Measurements from ENCODE around the gene PDE6A.
A peak's percentile ranks its signal among the peaks of the same experiment; 100 is the strongest.

The PDE6A gene

DNA sequence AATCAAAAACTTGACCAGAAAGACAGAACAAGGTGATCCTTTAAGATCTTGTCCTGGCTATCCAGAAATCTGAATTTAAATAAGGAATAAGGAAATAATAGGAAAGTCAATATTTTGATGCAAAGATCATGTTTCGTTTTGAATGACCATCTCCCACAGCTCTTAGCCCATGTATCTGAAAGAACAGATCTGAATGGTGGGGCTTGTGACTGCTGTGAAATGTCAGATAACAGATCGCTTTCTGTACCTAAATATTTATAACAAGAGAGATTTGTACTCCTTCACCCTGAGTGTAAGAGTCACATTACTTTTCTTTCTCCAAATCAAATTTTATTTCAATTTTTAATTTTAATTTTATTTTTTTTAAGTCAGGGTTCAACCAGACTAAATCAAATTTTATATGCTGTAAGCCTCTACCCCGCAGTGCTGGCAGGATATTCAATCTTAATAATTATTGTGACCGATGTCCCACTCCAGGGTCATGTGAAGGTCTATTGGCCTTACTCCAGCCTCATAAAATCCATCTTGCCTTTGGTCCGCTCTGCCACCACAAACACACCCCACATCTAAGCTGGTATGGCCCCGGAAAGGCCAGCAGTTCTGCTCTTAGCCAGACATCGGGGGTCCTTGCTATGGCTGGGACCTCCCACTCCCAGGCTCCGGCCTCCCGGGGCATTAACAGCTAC, 9.0 kb upstream of the PDE6A start:
- no peak overlapping the region for H3K27ac ChIP-seq (ENCODE audit: low read length, poor library complexity, severe bottlenecking)
- H2AFZ ChIP-seq (ENCODE audit: low read depth, low read length), result no peak overlapping the region
- no peak overlapping the region for H3K4me2 ChIP-seq (ENCODE audit: low read length, poor library complexity, severe bottlenecking)
- no peak overlapping the region for H2BK120ac ChIP-seq (ENCODE audit: low read depth, low read length)
- no peak overlapping the region for H3K9ac ChIP-seq (ENCODE audit: low read length)
- H4K8ac ChIP-seq (ENCODE audit: low read length), result no peak overlapping the region
- no peak overlapping the region for H2BK15ac ChIP-seq (ENCODE audit: low read depth, poor library complexity, severe bottlenecking)
- H3K23ac ChIP-seq (ENCODE audit: low read length in 2 of 2), result no peak overlapping the region
- 91% methylated on average over 7 of the region's 9 CpGs for WGBS
- no peak for DNase-seq
- H3K4ac ChIP-seq (ENCODE audit: low read depth in 1 of 2, low read length in 2 of 2), result no peak overlapping the region
- H2BK12ac ChIP-seq (ENCODE audit: low read length in 2 of 2), result no peak overlapping the region
- no peak overlapping the region for H3K14ac ChIP-seq (ENCODE audit: low read length in 2 of 2)
- H3K36me3 ChIP-seq (ENCODE audit: control insufficient read depth in 1 of 2, insufficient read depth in 2 of 2, low read depth in 1 of 2, low read length in 2 of 2), result no peaks in the 10 kb centered on the region
- H4K91ac ChIP-seq (ENCODE audit: low read length), result no peak overlapping the region
- H2AK5ac ChIP-seq (ENCODE audit: low read length, severe bottlenecking), result peak overlapping the region; percentile 36
- no peak overlapping the region for H2BK5ac ChIP-seq (ENCODE audit: low read depth, low read length, poor library complexity, severe bottlenecking)
- H3K9me3 ChIP-seq (ENCODE audit: control insufficient read depth, low read length), result no peaks in the 10 kb centered on the region
- no peaks in the 10 kb centered on the region for H3K79me1 ChIP-seq (replicated peaks; ENCODE audit: low read length, poor library complexity, severe bottlenecking)
- peaks cover 12% of the 10 kb centered on the region for H3K4me1 ChIP-seq (ENCODE audit: control insufficient read depth, insufficient read depth, low read depth, low read length)
- H3K27me3 ChIP-seq (ENCODE audit: control insufficient read depth in 1 of 2, insufficient read depth in 1 of 2, low read length in 2 of 2), result peaks cover 0 to 17% of the 10 kb centered on the region in 2 experiments
- no peak overlapping the region for H3K18ac ChIP-seq (ENCODE audit: low read depth in 1 of 2, low read length in 2 of 2)
- no peak overlapping the region for H3K4me3 ChIP-seq (ENCODE audit: insufficient read depth in 1 of 2, low read depth in 1 of 2, low read length in 2 of 2)

- H3K27ac ChIP-seq (ENCODE audit: low read length, poor library complexity, severe bottlenecking), result no peak overlapping the region
- no peak overlapping the region for H2BK120ac ChIP-seq (ENCODE audit: low read depth, low read length)
- DNase-seq, result no peak
- H2BK15ac ChIP-seq (ENCODE audit: low read depth, poor library complexity, severe bottlenecking), result no peak overlapping the region
- no peaks in the 10 kb centered on the region for H3K79me1 ChIP-seq (replicated peaks; ENCODE audit: low read length, poor library complexity, severe bottlenecking)
- no peak overlapping the region for H2AK5ac ChIP-seq (ENCODE audit: low read length, severe bottlenecking)
- H3K4ac ChIP-seq (ENCODE audit: low read depth in 1 of 2, low read length in 2 of 2), result no peak overlapping the region
- H3K36me3 ChIP-seq (ENCODE audit: control insufficient read depth in 1 of 2, insufficient read depth in 2 of 2, low read depth in 1 of 2, low read length in 2 of 2), result no peaks in the 10 kb centered on the region
- H2BK12ac ChIP-seq (ENCODE audit: low read length in 2 of 2), result no peak overlapping the region
- no peak overlapping the region for H3K9ac ChIP-seq (ENCODE audit: low read length)
- H4K8ac ChIP-seq (ENCODE audit: low read length), result no peak overlapping the region
- no peak overlapping the region for H3K23ac ChIP-seq (ENCODE audit: low read length in 2 of 2)
- H2AFZ ChIP-seq (ENCODE audit: low read depth, low read length), result no peak overlapping the region
- no peak overlapping the region for H3K14ac ChIP-seq (ENCODE audit: low read length in 2 of 2)
- no peak overlapping the region for H3K18ac ChIP-seq (ENCODE audit: low read depth in 1 of 2, low read length in 2 of 2)
- peaks cover 0 to 32% of the 10 kb centered on the region in 2 experiments for H3K27me3 ChIP-seq (ENCODE audit: control insufficient read depth in 1 of 2, insufficient read depth in 1 of 2, low read length in 2 of 2)
- no peak overlapping the region for H3K4me2 ChIP-seq (ENCODE audit: low read length, poor library complexity, severe bottlenecking)
- no peak overlapping the region for H3K4me3 ChIP-seq (ENCODE audit: insufficient read depth in 1 of 2, low read depth in 1 of 2, low read length in 2 of 2)
- no peaks in the 10 kb centered on the region for H3K9me3 ChIP-seq (ENCODE audit: control insufficient read depth, low read length)
- no peak overlapping the region for H4K91ac ChIP-seq (ENCODE audit: low read length)
- no peaks in the 10 kb centered on the region for H3K4me1 ChIP-seq (ENCODE audit: control insufficient read depth, insufficient read depth, low read depth, low read length)
- WGBS, result 78% methylated on average over 6 of the region's 6 CpGs
- no peak overlapping the region for H2BK5ac ChIP-seq (ENCODE audit: low read depth, low read length, poor library complexity, severe bottlenecking)
Observed at GRCh38 chr5:149951138-149951749, 6.7 kb upstream of the PDE6A start.

DNA sequence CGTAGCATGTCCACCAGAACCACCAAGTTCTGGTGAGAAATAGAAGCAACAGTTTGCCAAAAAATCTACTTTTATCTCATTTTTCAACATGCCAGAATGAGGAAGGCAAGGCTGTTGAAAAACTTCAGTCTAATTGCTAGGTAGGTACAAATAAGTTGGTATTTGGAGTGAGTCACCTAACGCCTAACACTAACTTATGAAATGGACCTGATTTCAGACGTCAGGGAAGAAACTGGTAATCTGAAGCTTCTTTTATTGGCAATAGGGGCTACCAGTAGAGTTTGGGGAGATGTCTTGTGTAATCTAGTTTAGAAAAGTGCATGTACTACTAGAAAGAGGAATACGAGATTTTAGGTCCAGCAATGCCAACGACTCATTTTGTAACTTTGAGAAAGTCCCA, 4.4 kb upstream of the PDE6A start:
- H3K36me3 ChIP-seq (ENCODE audit: control insufficient read depth in 1 of 2, insufficient read depth in 2 of 2, low read depth in 1 of 2, low read length in 2 of 2), result no peaks in the 10 kb centered on the region
- no peak overlapping the region for H3K23ac ChIP-seq (ENCODE audit: low read length in 2 of 2)
- H2BK12ac ChIP-seq (ENCODE audit: low read length in 2 of 2), result no peak overlapping the region
- H2BK5ac ChIP-seq (ENCODE audit: low read depth, low read length, poor library complexity, severe bottlenecking), result no peak overlapping the region
- no peak overlapping the region for H3K4me2 ChIP-seq (ENCODE audit: low read length, poor library complexity, severe bottlenecking)
- H3K27me3 ChIP-seq (ENCODE audit: control insufficient read depth in 1 of 2, insufficient read depth in 1 of 2, low read length in 2 of 2), result peaks cover 0 to 39% of the 10 kb centered on the region in 2 experiments
- no peaks in the 10 kb centered on the region for H3K4me1 ChIP-seq (ENCODE audit: control insufficient read depth, insufficient read depth, low read depth, low read length)
- no peak overlapping the region for H3K27ac ChIP-seq (ENCODE audit: low read length, poor library complexity, severe bottlenecking)
- no peak overlapping the region for H2BK15ac ChIP-seq (ENCODE audit: low read depth, poor library complexity, severe bottlenecking)
- H4K8ac ChIP-seq (ENCODE audit: low read length), result no peak overlapping the region
- H3K18ac ChIP-seq (ENCODE audit: low read depth in 1 of 2, low read length in 2 of 2), result no peak overlapping the region
- 95% methylated on average over 3 of the region's 5 CpGs for WGBS
- H4K91ac ChIP-seq (ENCODE audit: low read length), result no peak overlapping the region
- H2AFZ ChIP-seq (ENCODE audit: low read depth, low read length), result no peak overlapping the region
- no peak overlapping the region for H3K9ac ChIP-seq (ENCODE audit: low read length)
- no peak overlapping the region for H3K4me3 ChIP-seq (ENCODE audit: insufficient read depth in 1 of 2, low read depth in 1 of 2, low read length in 2 of 2)
- no peak overlapping the region for H3K4ac ChIP-seq (ENCODE audit: low read depth in 1 of 2, low read length in 2 of 2)
- no peaks in the 10 kb centered on the region for H3K79me1 ChIP-seq (replicated peaks; ENCODE audit: low read length, poor library complexity, severe bottlenecking)
- no peak overlapping the region for H2BK120ac ChIP-seq (ENCODE audit: low read depth, low read length)
- no peak overlapping the region for H3K14ac ChIP-seq (ENCODE audit: low read length in 2 of 2)
- no peaks in the 10 kb centered on the region for H3K9me3 ChIP-seq (ENCODE audit: control insufficient read depth, low read length)
- H2AK5ac ChIP-seq (ENCODE audit: low read length, severe bottlenecking), result no peak overlapping the region
- DNase-seq, result no peak

DNA sequence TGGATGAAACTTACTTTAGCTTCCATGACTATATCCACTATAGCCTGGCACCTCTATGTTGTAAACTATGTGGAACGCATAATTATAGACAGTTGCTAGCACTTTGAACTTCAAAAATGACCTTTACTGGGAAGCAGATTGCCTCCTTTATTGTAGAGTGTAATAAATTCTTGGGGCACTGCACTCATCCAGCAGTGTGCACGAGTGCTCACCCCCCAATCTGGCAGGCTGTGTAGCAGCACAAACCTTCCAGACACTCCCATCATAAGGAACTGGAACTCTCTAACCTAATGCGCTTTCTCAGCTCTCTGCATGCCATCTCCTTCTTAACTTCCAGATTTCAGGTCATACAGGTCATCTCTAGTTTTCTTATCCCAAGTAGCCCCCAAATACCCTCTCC, 1.5 kb upstream of the PDE6A start:
- Histone ChIP-seq H3K23ac (ENCODE audit: low read length in 2 of 2) (no peak overlapping the region), H3K18ac (ENCODE audit: low read depth in 1 of 2, low read length in 2 of 2) (no peak overlapping the region), H2BK120ac (ENCODE audit: low read depth, low read length) (no peak overlapping the region), H3K36me3 (ENCODE audit: control insufficient read depth in 1 of 2, insufficient read depth in 2 of 2, low read depth in 1 of 2, low read length in 2 of 2) (no peaks in the 10 kb centered on the region), H3K4ac (ENCODE audit: low read depth in 1 of 2, low read length in 2 of 2) (no peak overlapping the region), H3K27me3 (ENCODE audit: control insufficient read depth in 1 of 2, insufficient read depth in 1 of 2, low read length in 2 of 2) (peaks cover 0 to 50% of the 10 kb centered on the region in 2 experiments), H4K8ac (ENCODE audit: low read length) (no peak overlapping the region), H2BK15ac (ENCODE audit: low read depth, poor library complexity, severe bottlenecking) (no peak overlapping the region), H2BK12ac (ENCODE audit: low read length in 2 of 2) (no peak overlapping the region), H3K4me3 (ENCODE audit: insufficient read depth in 1 of 2, low read depth in 1 of 2, low read length in 2 of 2) (no peak overlapping the region), H4K91ac (ENCODE audit: low read length) (no peak overlapping the region), H3K14ac (ENCODE audit: low read length in 2 of 2) (no peak overlapping the region), H3K4me2 (ENCODE audit: low read length, poor library complexity, severe bottlenecking) (no peak overlapping the region), H2BK5ac (ENCODE audit: low read depth, low read length, poor library complexity, severe bottlenecking) (no peak overlapping the region), H2AK5ac (ENCODE audit: low read length, severe bottlenecking) (no peak overlapping the region), H3K27ac (ENCODE audit: low read length, poor library complexity, severe bottlenecking) (no peak overlapping the region), H3K9me3 (ENCODE audit: control insufficient read depth, low read length) (no peaks in the 10 kb centered on the region), H3K79me1 (replicated peaks; ENCODE audit: low read length, poor library complexity, severe bottlenecking) (no peaks in the 10 kb centered on the region), H2AFZ (ENCODE audit: low read depth, low read length) (no peak overlapping the region), H3K4me1 (ENCODE audit: control insufficient read depth, insufficient read depth, low read depth, low read length) (peaks cover 1% of the 10 kb centered on the region), H3K9ac (ENCODE audit: low read length) (no peak overlapping the region)
- 63% methylated on average over 2 of the region's 3 CpGs for WGBS
- DNase-seq, result no peak

Data from mesenchymal stem cell (in vitro differentiated cells and primary cell).